Muscle of back (tissue), 13 donors: ENCODE data around the gene KRTCAP3. TPM values are rescaled to one million over a fixed set of nuclear protein-coding genes. Genes with fewer than 3 reads are reported as not detected.
A peak's percentile ranks its signal among the peaks of the same experiment; 100 is the strongest.
"Not testable (repeated sequence)": the region's sequence is repeated elsewhere in the genome, so short reads cannot be mapped to it uniquely, and the experiment has no call there.

ENCODE experiments used
- DNase-seq, 3 donors: peaks; one replicate each; pipeline versions ENCODE4 v3.0.0 to v3.0.0-alpha.2; 2013
- long read RNA-seq, 9 donors: transcript quantifications; one replicate each; lab custom pipeline, GENCODE V29; 2026
- polyA plus RNA-seq, 10 donors: library from polyadenylated mRNA; unstranded; fragments of 120-200 nt; gene quantifications; one replicate each; pipeline ENCODE4 v1.2.1, GENCODE V29; 2013; ENCODE audit not compliant: insufficient read length in 10 of 10

The KRTCAP3 gene
- polyA plus RNA-seq, result 1 to 10 TPM; 1.3 to 4.5 (median 2.3) TPM
- long read RNA-seq, donor 1, partial matches to known transcripts, result 0 of 1 reads
- long read RNA-seq, donor 1, other reads (novel, unspliced or antisense), result 0 of 1 reads
- long read RNA-seq, donor 2, result 0 reads
- long read RNA-seq, donor 3, result 0 reads
- long read RNA-seq, donor 4, result 0 reads
- long read RNA-seq, donor 5, result 0 reads
- long read RNA-seq, donor 6, result 0 reads
- long read RNA-seq, donor 7, result 0 reads
- long read RNA-seq, donor 8, result 0 reads
- long read RNA-seq, donor 9, result 0 reads

GRCh38 chr2:27441958-27442919, at the start of gene KRTCAP3:
Gene KRTCAP3, plus strand, starts transcription at chr2:27442381. Its CDS starts 32 bp downstream, at chr2:27442413.
- peak in 2 of 3 donors; percentile 15 to 37 for DNase-seq

GRCh38 chr2:27393225-27393624, 49.0 kb upstream of the KRTCAP3 start:
- no peak for DNase-seq

GRCh38 chr2:27398962-27399361, 43.2 kb upstream of the KRTCAP3 start:
- DNase-seq, result no peak

- no peak for DNase-seq
These were observed 41.6 kb upstream of the KRTCAP3 start for GRCh38 chr2:27400348-27401135.

GRCh38 chr2:27407798-27408491, 34.2 kb upstream of the KRTCAP3 start:
- peak in 2 of 3 donors; percentile 38 to 56 for DNase-seq

GRCh38 chr2:27408601-27409320, 33.4 kb upstream of the KRTCAP3 start:
- peak in 2 of 3 donors; percentile 18 to 36 for DNase-seq

GRCh38 chr2:27409321-27410073, 32.7 kb upstream of the KRTCAP3 start, which contains the start of gene PPM1G:
Gene PPM1G, minus strand, starts transcription at chr2:27409591. Its CDS starts 169 bp downstream, at chr2:27409422.
- peak; percentile 92 to 98 (median 96) for DNase-seq

GRCh38 chr2:27412419-27413152, 29.6 kb upstream of the KRTCAP3 start:
- DNase-seq, result no peak

- DNase-seq, result no peak
These were observed 26.0 kb upstream of the KRTCAP3 start for GRCh38 chr2:27416151-27416550.

GRCh38 chr2:27420996-27421395, 21.2 kb upstream of the KRTCAP3 start:
- DNase-seq, result no peak

GRCh38 chr2:27421660-27422250, 20.4 kb upstream of the KRTCAP3 start:
- DNase-seq, result no peak

- no peak for DNase-seq
These were observed 19.2 kb upstream of the KRTCAP3 start for GRCh38 chr2:27422958-27423357.

- not testable (repeated sequence) for DNase-seq
These were observed 17.1 kb upstream of the KRTCAP3 start for GRCh38 chr2:27425039-27425438.

- DNase-seq, result peak in 1 of 3 donors; percentile 10
These were observed 14.3 kb upstream of the KRTCAP3 start for GRCh38 chr2:27427863-27428212.

- DNase-seq, result peak; percentile 92 to 99 (median 98)
These were observed 13.8 kb upstream of the KRTCAP3 start, which contains the start of gene NRBP1 for GRCh38 chr2:27428213-27428977. Gene NRBP1, plus strand, starts transcription at chr2:27428631. Its CDS starts 4,643 bp downstream, at chr2:27433274.

GRCh38 chr2:27428978-27429541, 13.1 kb upstream of the KRTCAP3 start:
- DNase-seq, result peak; percentile 82 to 94 (median 88)

- DNase-seq, result no peak
These were observed 10.8 kb upstream of the KRTCAP3 start for GRCh38 chr2:27431395-27431794.
